RWPE2 (cell line): ENCODE data around the gene WFDC5.
"Not testable (repeated sequence)": the region's sequence is repeated elsewhere in the genome, so short reads cannot be mapped to it uniquely, and the experiment has no call there.

ENCODE experiments used
- ATAC-seq: fragments of 200-7000 bp; cut with Tn5 transposase; 3 replicates; pipeline ENCODE4 v1.9.1; 2021; ENCODE audit warnings: low read depth
- DNase-seq: peaks from one replicate; pipeline ENCODE4 v3.0.0-alpha.2; 2020; ENCODE audit warnings: low spot score
- H3K27ac ChIP-seq: fragments of 450-650 bp; 2 replicates; pipeline ENCODE4 v1.5.1; 2017; ENCODE audit warnings: mild to moderate bottlenecking; ENCODE audit not compliant: poor library complexity, severe bottlenecking
- H3K27me3 ChIP-seq: fragments of 250-450 bp; sonication (Bioruptor Pico); 2 replicates; pipeline ENCODE4 v1.5.1; 2021; ENCODE audit warnings: mild to moderate bottlenecking, moderate library complexity; ENCODE audit not compliant: insufficient read depth, poor library complexity, severe bottlenecking
- H3K36me3 ChIP-seq: fragments of 250-450 bp; sonication (Bioruptor Pico); 2 replicates; pipeline ENCODE4 v1.5.1; 2020; ENCODE audit warnings: low read depth, mild to moderate bottlenecking, moderate library complexity
- H3K4me1 ChIP-seq: fragments of 250-450 bp; sonication (Bioruptor Pico); 2 replicates; pipeline ENCODE4 v1.5.1; 2021; ENCODE audit warnings: mild to moderate bottlenecking, moderate library complexity; ENCODE audit not compliant: insufficient read depth, poor library complexity, severe bottlenecking
- H3K4me3 ChIP-seq: fragments of 250-450 bp; sonication (Bioruptor Pico); 2 replicates; pipeline ENCODE4 v1.5.1; 2021; ENCODE audit warnings: mild to moderate bottlenecking, moderate library complexity; ENCODE audit not compliant: severe bottlenecking
- H3K9me3 ChIP-seq: fragments of 250-450 bp; sonication (Bioruptor Pico); 2 replicates; pipeline ENCODE4 v1.5.1; 2021; ENCODE audit warnings: mild to moderate bottlenecking, moderate library complexity; ENCODE audit not compliant: severe bottlenecking
- CTCF ChIP-seq: fragments of 450-650 bp; IDR thresholded peaks from one replicate; pipeline ENCODE4 v1.5.1; 2017; ENCODE audit warnings: mild to moderate bottlenecking, moderate library complexity; ENCODE audit not compliant: poor library complexity, severe bottlenecking

The WFDC5 gene

GRCh38 chr20:45069261-45069660 lies 45.7 kb downstream of the WFDC5 start:
- Histone ChIP-seq H3K4me1 (peaks cover 43% of the 10 kb centered on the region), H3K27ac (peak overlapping the region; percentile 69), H3K27me3 (no peaks in the 10 kb centered on the region), H3K4me3 (no peak overlapping the region), H3K36me3 (peaks cover 31% of the 10 kb centered on the region), H3K9me3 (no peaks in the 10 kb centered on the region)
- TF ChIP-seq CTCF = no peak
- no peak for DNase-seq
- ATAC-seq = no peak

DNA sequence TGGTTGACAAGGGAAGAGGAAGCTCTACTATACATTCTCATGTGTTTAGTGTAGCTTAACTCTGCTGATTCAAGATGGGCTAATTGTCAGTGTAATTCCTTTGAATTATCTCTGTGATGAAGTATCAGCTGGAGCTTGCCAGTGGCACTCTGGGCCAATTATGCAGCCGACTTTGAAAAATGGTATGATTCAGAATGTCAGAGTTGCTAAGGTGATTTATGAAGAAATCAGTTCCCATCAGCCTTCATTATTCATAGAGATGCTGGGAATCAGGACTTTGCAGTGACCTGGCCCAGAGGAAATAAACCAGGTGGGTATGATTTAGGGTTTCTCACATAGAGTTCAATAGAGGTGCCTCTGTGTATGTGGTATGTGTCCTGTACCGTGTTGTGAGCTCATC lies 47.4 kb downstream of the WFDC5 start:
- peak; percentile 69 for ATAC-seq
- H3K4me3 ChIP-seq = no peak overlapping the region
- peaks cover 47% of the 10 kb centered on the region for H3K4me1 ChIP-seq
- H3K27me3 ChIP-seq = no peaks in the 10 kb centered on the region
- no peak for DNase-seq
- peaks cover 28% of the 10 kb centered on the region for H3K36me3 ChIP-seq
- H3K27ac ChIP-seq = peak overlapping the region; percentile 69
- no peaks in the 10 kb centered on the region for H3K9me3 ChIP-seq
- no peak for TF ChIP-seq CTCF

DNA sequence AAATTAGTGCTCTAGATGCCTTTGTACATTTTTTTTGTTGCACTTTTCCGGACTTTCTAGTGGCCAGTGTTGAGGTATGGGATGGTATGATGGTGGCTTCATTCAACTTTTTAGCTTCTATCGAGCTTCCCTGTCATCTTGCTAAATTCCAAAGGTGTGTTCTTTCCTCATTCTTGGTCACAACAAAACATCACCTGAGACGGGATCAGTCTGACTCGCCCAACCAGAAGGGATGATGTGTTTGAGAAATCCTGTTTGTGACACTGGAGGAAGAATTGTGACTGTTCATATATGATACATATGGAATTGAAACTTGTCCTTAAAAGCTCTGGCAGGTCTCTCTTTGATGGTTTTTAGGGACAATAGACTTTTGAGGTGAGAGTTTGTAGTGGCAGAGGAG lies 47.9 kb downstream of the WFDC5 start:
- DNase-seq (no peak), ATAC-seq (peak; percentile 6; the same call in 1 of the 3 replicates)
- TF ChIP-seq CTCF = no peak
- peaks cover 26% of the 10 kb centered on the region for H3K36me3 ChIP-seq
- H3K9me3 ChIP-seq = no peaks in the 10 kb centered on the region
- peaks cover 50% of the 10 kb centered on the region for H3K4me1 ChIP-seq
- peak overlapping the region; percentile 69 for H3K27ac ChIP-seq
- no peaks in the 10 kb centered on the region for H3K27me3 ChIP-seq
- no peak overlapping the region for H3K4me3 ChIP-seq

GRCh38 chr20:45066372-45066771 lies 48.6 kb downstream of the WFDC5 start:
- Histone ChIP-seq H3K4me1 (peaks cover 50% of the 10 kb centered on the region), H3K9me3 (no peaks in the 10 kb centered on the region), H3K27me3 (no peaks in the 10 kb centered on the region), H3K36me3 (peaks cover 26% of the 10 kb centered on the region), H3K4me3 (no peak overlapping the region), H3K27ac (peak overlapping the region; percentile 69)
- DNase-seq (no peak), ATAC-seq (no peak)
- TF ChIP-seq CTCF = no peak

DNA sequence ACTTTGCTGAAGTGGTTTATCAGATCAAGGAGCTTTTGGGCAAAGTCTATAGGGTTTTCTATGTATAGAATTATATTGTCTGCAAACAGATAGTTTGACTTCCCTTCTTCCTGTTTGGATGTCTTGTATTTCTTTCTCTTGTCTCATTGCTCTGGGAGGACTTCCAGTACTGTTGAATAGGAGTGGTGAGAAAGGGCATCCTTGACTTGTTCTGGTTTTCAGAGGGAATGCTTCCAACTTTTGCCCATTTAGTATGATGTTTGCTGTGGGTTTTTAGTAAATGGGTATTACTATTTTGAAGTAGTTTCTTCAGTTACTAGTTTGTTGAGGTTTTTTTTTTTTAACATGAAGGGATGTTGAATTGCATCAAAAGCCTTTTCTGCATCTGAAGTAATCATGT lies 50.2 kb downstream of the WFDC5 start:
- H3K9me3 ChIP-seq = no peaks in the 10 kb centered on the region
- no peak overlapping the region for H3K27ac ChIP-seq
- H3K4me1 ChIP-seq = peaks cover 59% of the 10 kb centered on the region
- no peak overlapping the region for H3K4me3 ChIP-seq
- no peak for TF ChIP-seq CTCF
- DNase-seq (no peak), ATAC-seq (no peak)
- peaks cover 26% of the 10 kb centered on the region for H3K36me3 ChIP-seq
- no peaks in the 10 kb centered on the region for H3K27me3 ChIP-seq

DNA sequence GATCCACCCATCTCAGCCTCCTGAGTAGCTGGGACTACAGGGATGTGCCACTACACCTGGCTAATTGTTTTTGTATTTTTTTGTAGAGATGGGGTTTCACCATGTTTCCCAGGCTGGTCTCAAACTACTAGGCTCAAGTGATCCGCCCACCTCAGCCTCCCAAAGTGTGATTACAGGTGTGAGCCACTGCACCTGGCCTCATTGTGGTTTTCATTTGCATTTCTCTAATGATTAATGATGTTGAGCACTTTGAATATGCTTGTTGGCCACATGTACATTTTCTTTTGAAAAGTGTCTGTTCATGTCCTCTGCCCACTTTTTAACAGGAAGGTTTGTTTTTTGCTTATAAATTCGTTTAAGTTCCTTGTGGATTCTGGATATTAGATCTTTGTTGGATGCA lies 51.9 kb downstream of the WFDC5 start:
- not testable (repeated sequence) for ATAC-seq, H3K27me3 ChIP-seq, H3K9me3 ChIP-seq, DNase-seq, H3K4me3 ChIP-seq
- Histone ChIP-seq H3K36me3 (peaks cover 17% of the 10 kb centered on the region), H3K4me1 (peaks cover 71% of the 10 kb centered on the region), H3K27ac (peak overlapping the region; percentile 95)
